ENCODE results near the gene CORT. TPM values are rescaled to one million over a fixed set of nuclear protein-coding genes. Genes with fewer than 3 reads are reported as not detected.
"Not testable (repeated sequence)": the region's sequence is repeated elsewhere in the genome, so short reads cannot be mapped to it uniquely, and the experiment has no call there.

CORT gene
- total RNA-seq, 1 donor from 2014 or later, result not detected

- peaks cover 4% of the 10 kb centered on the region for H3K36me3 Mint-ChIP-seq (ENCODE audit: low read depth)
- no peak for TF ChIP-seq CTCF (IDR thresholded peaks at IDR 0.05)
- H3K27ac Mint-ChIP-seq (ENCODE audit: unreplicated experiment), result no peak overlapping the region
- peaks cover 45% of the 10 kb centered on the region for H3K4me1 Mint-ChIP-seq (ENCODE audit: low read depth)
- no peaks in the 10 kb centered on the region for H3K9me3 Mint-ChIP-seq (ENCODE audit: low read depth)
- no peaks in the 10 kb centered on the region for H3K27me3 Mint-ChIP-seq (ENCODE audit: low read depth)
- no peak overlapping the region for H3K4me3 Mint-ChIP-seq (ENCODE audit: unreplicated experiment)
- no peak for DNase-seq (ENCODE audit: low spot score)
Observed at GRCh38 chr1:10473145-10473765, 23.4 kb downstream of the CORT start.

GRCh38 chr1:10474309-10474612 lies 24.4 kb downstream of the CORT start:
- H3K9me3 Mint-ChIP-seq (ENCODE audit: low read depth); H3K36me3 Mint-ChIP-seq (ENCODE audit: low read depth): not testable (repeated sequence)

GRCh38 chr1:10474613-10475507 lies 25.0 kb downstream of the CORT start, which contains the start of gene PEX14:
PEX14 (plus strand) TSS chr1:10474950; CDS start chr1:10474967, 17 bp downstream.
- Mint-ChIP-seq H3K27me3 (ENCODE audit: low read depth) (no peaks in the 10 kb centered on the region), H3K27ac (ENCODE audit: unreplicated experiment) (peak within 1 kb of the TSS; percentile 81), H3K36me3 (ENCODE audit: low read depth) (no peaks in the 10 kb centered on the region), H3K4me3 (ENCODE audit: unreplicated experiment) (peak within 1 kb of the TSS; percentile 96), H3K4me1 (ENCODE audit: low read depth) (peaks cover 45% of the 10 kb centered on the region), H3K9me3 (ENCODE audit: low read depth) (no peaks in the 10 kb centered on the region)
- TF ChIP-seq CTCF (IDR thresholded peaks at IDR 0.05), result no peak
- DNase-seq (ENCODE audit: low spot score), result peak; percentile 97

More at GRCh38 chr1:10474309-10474612, 24.4 kb downstream of the CORT start:
- not testable (repeated sequence) for DNase-seq (ENCODE audit: low spot score); H3K27ac Mint-ChIP-seq (ENCODE audit: unreplicated experiment); H3K27me3 Mint-ChIP-seq (ENCODE audit: low read depth)
- peak overlapping the region; percentile 96 for H3K4me3 Mint-ChIP-seq (ENCODE audit: unreplicated experiment)
- peaks cover 45% of the 10 kb centered on the region for H3K4me1 Mint-ChIP-seq (ENCODE audit: low read depth)

- peaks cover 45% of the 10 kb centered on the region for H3K4me1 Mint-ChIP-seq (ENCODE audit: low read depth)
- peak overlapping the region; percentile 59 for H3K27ac Mint-ChIP-seq (ENCODE audit: unreplicated experiment)
- H3K9me3 Mint-ChIP-seq (ENCODE audit: low read depth), result no peaks in the 10 kb centered on the region
Observed at GRCh38 chr1:10475510-10475909, 25.7 kb downstream of the CORT start.

GRCh38 chr1:10479296-10479695 lies 29.5 kb downstream of the CORT start:
- DNase-seq (ENCODE audit: low spot score), result no peak
- H3K4me3 Mint-ChIP-seq (ENCODE audit: unreplicated experiment), result no peak overlapping the region
- no peaks in the 10 kb centered on the region for H3K36me3 Mint-ChIP-seq (ENCODE audit: low read depth)
- H3K9me3 Mint-ChIP-seq (ENCODE audit: low read depth), result no peaks in the 10 kb centered on the region
- H3K27me3 Mint-ChIP-seq (ENCODE audit: low read depth), result no peaks in the 10 kb centered on the region
- H3K27ac Mint-ChIP-seq (ENCODE audit: unreplicated experiment), result no peak overlapping the region
- peaks cover 22% of the 10 kb centered on the region for H3K4me1 Mint-ChIP-seq (ENCODE audit: low read depth)
- no peak for TF ChIP-seq CTCF (IDR thresholded peaks at IDR 0.05)

More at GRCh38 chr1:10475510-10475909, 25.7 kb downstream of the CORT start:
- peak overlapping the region; percentile 96 for H3K4me3 Mint-ChIP-seq (ENCODE audit: unreplicated experiment)
- no peak for TF ChIP-seq CTCF (IDR thresholded peaks at IDR 0.05)
- no peaks in the 10 kb centered on the region for H3K36me3 Mint-ChIP-seq (ENCODE audit: low read depth)
- DNase-seq (ENCODE audit: low spot score), result no peak
- no peaks in the 10 kb centered on the region for H3K27me3 Mint-ChIP-seq (ENCODE audit: low read depth)

All from chondrocyte (in vitro differentiated cells).